SK-N-MC (cell line): ENCODE measurements around the gene GPC2.

Source experiments
- DNase-seq: peaks from one replicate; pipeline ENCODE4 v3.0.0-alpha.2; 2011; ENCODE audit warnings: low read depth, low spot score
- H3K27ac ChIP-seq: fragments of 200-600 bp; sonication (generic); 2 replicates; pipeline ENCODE4 v1.5.1; 2016; ENCODE audit warnings: mixed run types
- H3K36me3 ChIP-seq: fragments of 200-600 bp; sonication (generic); 2 replicates; pipeline ENCODE4 v1.6.1; 2017; ENCODE audit warnings: antibody characterized with exemption, low read length, mixed read lengths; ENCODE audit not compliant: insufficient read depth
- H3K4me3 ChIP-seq: fragments of 200-600 bp; sonication (generic); 2 replicates; pipeline ENCODE4 v1.5.1; 2016
- H3K9ac ChIP-seq: fragments of 200-600 bp; sonication (generic); 2 replicates; pipeline ENCODE4 v1.8.0; 2017; ENCODE audit warnings: mixed run types, mixed read lengths; ENCODE audit not compliant: insufficient read length
- H3K9me3 ChIP-seq: fragments of 200-600 bp; sonication (generic); 2 replicates; pipeline ENCODE4 v1.6.1; 2017; ENCODE audit warnings: low read depth, mild to moderate bottlenecking, antibody characterized with exemption, low read length, moderate library complexity, mixed read lengths
- EZH2 ChIP-seq: fragments of 200-600 bp; sonication (generic); IDR thresholded peaks from one replicate; pipeline ENCODE4 v1.6.1; 2017; ENCODE audit warnings: antibody characterized with exemption
- FOXP2 ChIP-seq: optimal IDR thresholded peaks from 2 replicates; pipeline ENCODE3; 2011; ENCODE audit warnings: mild to moderate bottlenecking, moderate library complexity; ENCODE audit not compliant: insufficient read depth; ENCODE audit errors: extremely low read length, control extremely low read depth
- POLR2AphosphoS5 ChIP-seq: IDR thresholded peaks from 2 replicates; pipeline ENCODE4 v1.6.1; 2012; ENCODE audit warnings: mild to moderate bottlenecking, low read depth, low read length, borderline replicate concordance

Gene GPC2

DNA sequence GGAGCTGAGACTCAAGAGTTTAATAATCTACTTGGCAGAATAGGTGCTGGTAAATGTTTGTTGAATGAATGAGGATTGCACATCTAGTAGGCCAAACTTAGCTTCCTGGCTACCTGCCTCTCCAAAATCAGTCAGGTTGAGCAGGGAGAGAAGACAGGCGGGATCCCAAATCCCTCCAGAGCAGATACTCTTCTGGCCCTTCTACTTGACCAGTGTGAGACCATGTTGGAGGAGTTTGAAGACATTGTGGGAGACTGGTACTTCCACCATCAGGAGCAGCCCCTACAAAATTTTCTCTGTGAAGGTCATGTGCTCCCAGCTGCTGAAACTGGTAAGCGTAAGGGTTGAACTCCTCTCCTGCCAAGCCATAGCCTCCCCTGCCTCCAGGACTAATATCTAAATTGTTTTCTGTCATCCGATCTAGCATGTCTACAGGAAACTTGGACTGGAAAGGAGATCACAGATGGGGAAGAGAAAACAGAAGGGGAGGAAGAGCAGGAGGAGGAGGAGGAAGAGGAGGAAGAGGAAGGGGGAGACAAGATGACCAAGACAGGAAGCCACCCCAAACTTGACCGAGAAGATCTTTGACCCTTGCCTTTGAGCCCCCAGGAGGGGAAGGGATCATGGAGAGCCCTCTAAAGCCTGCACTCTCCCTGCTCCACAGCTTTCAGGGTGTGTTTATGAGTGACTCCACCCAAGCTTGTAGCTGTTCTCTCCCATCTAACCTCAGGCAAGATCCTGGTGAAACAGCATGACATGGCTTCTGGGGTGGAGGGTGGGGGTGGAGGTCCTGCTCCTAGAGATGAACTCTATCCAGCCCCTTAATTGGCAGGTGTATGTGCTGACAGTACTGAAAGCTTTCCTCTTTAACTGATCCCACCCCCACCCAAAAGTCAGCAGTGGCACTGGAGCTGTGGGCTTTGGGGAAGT lies 52.6 kb downstream of the GPC2 start:
- no peaks in the 10 kb centered on the region for H3K9me3 ChIP-seq
- H3K9ac ChIP-seq = no peak overlapping the region
- no peak overlapping the region for H3K4me3 ChIP-seq
- TF ChIP-seq FOXP2 (no peak), POLR2AphosphoS5 (no peak), EZH2 (no peak)
- H3K27ac ChIP-seq = 0 out of 2 replicates have a peak overlapping the region, but pooled peaks have one; percentile 50
- DNase-seq = no peak
- no peaks in the 10 kb centered on the region for H3K36me3 ChIP-seq

DNA sequence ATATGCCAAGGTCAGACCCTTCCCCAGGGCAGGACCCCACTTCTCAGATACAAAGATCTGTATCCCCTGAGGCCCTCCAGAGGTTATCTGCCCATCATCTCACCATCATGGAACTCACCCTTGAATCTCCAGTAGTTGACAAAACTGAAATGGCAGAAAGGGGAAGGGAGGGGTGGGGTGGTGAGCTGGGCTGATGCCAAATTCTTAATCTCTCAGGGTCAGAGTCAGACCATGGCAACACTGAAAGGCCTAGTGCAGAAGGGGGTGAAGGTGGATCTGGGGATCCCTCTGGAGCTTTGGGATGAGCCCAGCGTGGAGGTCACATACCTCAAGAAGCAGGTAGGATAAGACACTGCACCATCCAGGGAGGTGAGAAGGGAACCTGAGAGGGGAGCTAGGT lies 54.6 kb downstream of the GPC2 start:
- Histone ChIP-seq H3K9ac (no peak overlapping the region), H3K9me3 (no peaks in the 10 kb centered on the region), H3K27ac (no peak overlapping the region; the same call in 1 of the 2 replicates), H3K4me3 (no peak overlapping the region), H3K36me3 (no peaks in the 10 kb centered on the region)
- DNase-seq = no peak
- TF ChIP-seq EZH2 = no peak
- TF ChIP-seq FOXP2 = no peak
- TF ChIP-seq POLR2AphosphoS5 = no peak

DNA sequence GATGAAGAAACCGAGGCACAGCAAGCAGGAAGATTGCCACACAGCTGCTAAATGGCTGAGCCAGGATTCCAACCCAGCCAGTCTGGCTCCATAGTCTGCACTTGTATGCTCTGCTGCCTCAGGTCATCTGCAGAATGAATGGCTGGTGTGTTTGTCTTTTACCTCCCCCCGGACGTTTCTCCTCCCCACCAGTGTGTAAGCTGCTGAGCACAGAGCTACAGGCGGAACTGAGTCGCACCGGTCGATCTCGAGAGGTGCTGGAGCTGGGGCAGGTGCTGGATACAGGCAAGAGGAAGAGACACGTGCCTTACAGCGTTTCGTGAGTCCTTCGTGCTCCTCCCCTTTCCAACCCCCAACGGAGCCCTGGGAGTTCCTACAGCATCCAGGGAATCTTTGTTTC lies 55.1 kb downstream of the GPC2 start:
- TF ChIP-seq POLR2AphosphoS5 = no peak
- no peak for TF ChIP-seq FOXP2
- TF ChIP-seq EZH2 = no peak
- peak overlapping the region; percentile 57; the same call in 1 of the 2 replicates for H3K27ac ChIP-seq
- no peaks in the 10 kb centered on the region for H3K36me3 ChIP-seq
- H3K4me3 ChIP-seq = peak overlapping the region; percentile 30; the same call in 1 of the 2 replicates
- no peak for DNase-seq
- no peak overlapping the region for H3K9ac ChIP-seq
- H3K9me3 ChIP-seq = no peaks in the 10 kb centered on the region

DNA sequence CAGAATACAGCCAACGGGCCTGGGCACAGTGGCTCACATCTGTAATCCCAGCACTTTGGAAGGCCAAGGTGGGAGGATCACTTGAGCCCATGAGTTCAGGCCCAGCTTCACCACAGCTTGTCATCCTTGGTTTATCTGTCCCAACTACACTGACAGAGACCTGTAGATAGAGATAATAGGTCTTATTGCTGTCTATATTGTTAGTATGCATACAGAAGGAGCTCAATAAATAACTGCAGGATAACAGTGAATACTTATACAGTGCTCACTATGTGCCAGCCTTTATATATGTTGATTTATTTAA lies 56.5 kb downstream of the GPC2 start:
- no peaks in the 10 kb centered on the region for H3K9me3 ChIP-seq
- TF ChIP-seq EZH2 (no peak), POLR2AphosphoS5 (no peak), FOXP2 (no peak)
- no peak for DNase-seq
- peaks cover 2% of the 10 kb centered on the region; the same call in 1 of the 2 replicates for H3K36me3 ChIP-seq
- H3K27ac ChIP-seq = no peak overlapping the region
- peak overlapping the region; percentile 55 for H3K9ac ChIP-seq
- peak overlapping the region; percentile 97 for H3K4me3 ChIP-seq

DNA sequence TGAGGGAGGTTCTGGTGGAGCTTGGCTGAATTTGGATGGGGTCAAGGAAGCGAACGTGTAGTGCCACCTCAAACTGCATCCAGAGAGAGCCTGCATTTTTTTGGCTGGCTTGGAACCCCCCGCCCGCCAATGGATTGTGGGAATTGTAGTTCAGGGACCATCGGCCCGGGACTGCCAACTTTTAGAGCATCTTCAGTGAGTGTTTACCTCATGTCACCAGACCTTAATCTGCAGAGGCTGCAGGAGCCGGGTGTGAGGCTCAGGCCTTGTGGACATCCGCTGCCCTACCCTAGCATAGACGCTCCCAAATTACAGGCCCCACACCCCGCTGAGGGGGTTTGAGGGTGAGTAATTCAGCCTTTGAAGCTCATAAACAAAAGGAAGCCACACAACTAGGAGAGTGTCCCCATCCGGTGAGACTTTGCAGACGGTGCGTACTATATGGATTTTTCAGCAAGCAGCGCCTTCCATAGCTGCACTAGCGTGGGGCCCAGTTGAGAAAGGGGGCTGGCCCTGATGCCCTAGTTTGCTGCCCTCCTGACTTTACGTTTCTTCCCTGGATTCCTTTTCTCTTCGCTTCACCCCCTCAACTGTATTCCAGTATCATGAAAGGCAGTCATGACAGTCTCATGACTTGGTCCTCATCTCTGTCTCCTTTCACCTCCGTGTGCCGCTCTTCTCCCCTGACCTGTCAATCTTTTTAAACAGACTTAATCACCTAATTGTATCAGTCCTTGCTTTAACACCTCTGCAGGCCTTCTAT lies 57.0 kb downstream of the GPC2 start:
- no peak for DNase-seq
- Histone ChIP-seq H3K9ac (peak overlapping the region; percentile 78), H3K36me3 (peaks cover 2% of the 10 kb centered on the region; the same call in 1 of the 2 replicates), H3K4me3 (peak overlapping the region; percentile 97), H3K9me3 (no peaks in the 10 kb centered on the region), H3K27ac (peak overlapping the region; percentile 90; the same call in 1 of the 2 replicates)
- TF ChIP-seq POLR2AphosphoS5 (no peak), EZH2 (no peak), FOXP2 (no peak)
